Immature natural killer cell (primary cell): Measurements from ENCODE around the gene COL4A1. TPM values are rescaled to one million over a fixed set of nuclear protein-coding genes. Genes with fewer than 3 reads are reported as not detected.

Experiments used
- DNase-seq, 3 donors: peaks; one replicate each; pipeline ENCODE4 v3.0.0; 2022; ENCODE audit warnings: mixed read lengths in 1 of 3
- H3K27ac Mint-ChIP-seq, 6 donors: one replicate each; pipeline ENCODE4 v1.8.0; 2020; ENCODE audit warnings: mixed read lengths in 6 of 6, mild to moderate bottlenecking in 5 of 6, inconsistent platforms in 4 of 6, moderate library complexity in 3 of 6
- H3K27me3 Mint-ChIP-seq, 3 donors: one replicate each; pipeline ENCODE4 v1.8.0; 2020 to 2021; ENCODE audit warnings: low read depth in 3 of 3, mild to moderate bottlenecking in 3 of 3, mixed read lengths in 3 of 3, moderate library complexity in 3 of 3, inconsistent platforms in 1 of 3
- H3K36me3 Mint-ChIP-seq, 3 donors: one replicate each; pipeline ENCODE4 v1.8.0; 2020; ENCODE audit warnings: mixed read lengths in 3 of 3, inconsistent platforms in 2 of 3, mild to moderate bottlenecking in 2 of 3
- H3K4me1 Mint-ChIP-seq, 2 donors: one replicate each; pipeline ENCODE4 v1.8.0; 2020; ENCODE audit warnings: inconsistent platforms in 2 of 2, mild to moderate bottlenecking in 2 of 2, mixed read lengths in 2 of 2, moderate library complexity in 1 of 2
- H3K4me3 Mint-ChIP-seq, 5 donors: one replicate each; pipeline ENCODE4 v1.8.0; 2020; ENCODE audit warnings: mild to moderate bottlenecking in 5 of 5, mixed read lengths in 5 of 5, inconsistent platforms in 3 of 5, moderate library complexity in 3 of 5
- H3K9me3 Mint-ChIP-seq, 6 donors: one replicate each; pipeline ENCODE4 v1.8.0; 2020; ENCODE audit warnings: mild to moderate bottlenecking in 6 of 6, mixed read lengths in 6 of 6, inconsistent platforms in 4 of 6, moderate library complexity in 3 of 6
- polyA plus RNA-seq, 3 donors: library from polyadenylated mRNA; unstranded; fragments of 300-500 nt; fragmentation: Illumina TruSeq; gene quantifications; one replicate each; pipeline ENCODE4 v1.2.3, GENCODE V29; 2021

The COL4A1 gene
- polyA plus RNA-seq, 3 donors from 2014 or later: not detected

DNA sequence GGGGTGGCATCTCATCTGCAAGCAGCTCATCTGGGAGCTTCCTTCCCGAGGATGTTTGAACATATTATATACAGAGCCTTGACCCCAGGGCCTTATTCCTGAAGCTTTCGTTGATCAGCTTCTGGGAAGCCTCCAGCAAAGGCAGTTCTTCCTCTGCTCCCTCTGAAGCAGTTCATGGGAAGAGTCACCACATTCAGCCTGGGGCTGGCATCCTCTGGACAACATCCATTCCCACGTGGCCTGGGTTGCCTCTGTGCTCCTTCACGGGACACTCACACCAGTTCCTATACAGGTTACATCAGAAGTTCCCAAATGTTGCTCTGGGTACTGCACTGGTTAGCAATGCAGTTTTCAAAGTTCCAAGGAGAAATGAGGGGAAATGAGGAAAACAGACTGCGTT lies 29.7 kb upstream of the COL4A1 start:
- Mint-ChIP-seq H3K27ac (no peak overlapping the region), H3K4me3 (no peak overlapping the region), H3K9me3 (peaks cover 0 to 1% (median 0%) of the 10 kb centered on the region in 6 donors), H3K4me1 (peaks cover 19 to 29% of the 10 kb centered on the region in 2 donors), H3K36me3 (no peaks in the 10 kb centered on the region), H3K27me3 (peaks cover 2 to 10% (median 9%) of the 10 kb centered on the region in 3 donors)
- no peak for DNase-seq

GRCh38 chr13:110336108-110336507 lies 29.2 kb upstream of the COL4A1 start:
- H3K9me3 Mint-ChIP-seq: peaks cover 0 to 1% (median 0%) of the 10 kb centered on the region in 6 donors
- no peak overlapping the region for H3K27ac Mint-ChIP-seq
- H3K4me3 Mint-ChIP-seq: no peak overlapping the region
- no peak for DNase-seq
- H3K4me1 Mint-ChIP-seq: peaks cover 13 to 23% of the 10 kb centered on the region in 2 donors
- no peaks in the 10 kb centered on the region for H3K36me3 Mint-ChIP-seq
- H3K27me3 Mint-ChIP-seq: peaks cover 2 to 10% (median 9%) of the 10 kb centered on the region in 3 donors

DNA sequence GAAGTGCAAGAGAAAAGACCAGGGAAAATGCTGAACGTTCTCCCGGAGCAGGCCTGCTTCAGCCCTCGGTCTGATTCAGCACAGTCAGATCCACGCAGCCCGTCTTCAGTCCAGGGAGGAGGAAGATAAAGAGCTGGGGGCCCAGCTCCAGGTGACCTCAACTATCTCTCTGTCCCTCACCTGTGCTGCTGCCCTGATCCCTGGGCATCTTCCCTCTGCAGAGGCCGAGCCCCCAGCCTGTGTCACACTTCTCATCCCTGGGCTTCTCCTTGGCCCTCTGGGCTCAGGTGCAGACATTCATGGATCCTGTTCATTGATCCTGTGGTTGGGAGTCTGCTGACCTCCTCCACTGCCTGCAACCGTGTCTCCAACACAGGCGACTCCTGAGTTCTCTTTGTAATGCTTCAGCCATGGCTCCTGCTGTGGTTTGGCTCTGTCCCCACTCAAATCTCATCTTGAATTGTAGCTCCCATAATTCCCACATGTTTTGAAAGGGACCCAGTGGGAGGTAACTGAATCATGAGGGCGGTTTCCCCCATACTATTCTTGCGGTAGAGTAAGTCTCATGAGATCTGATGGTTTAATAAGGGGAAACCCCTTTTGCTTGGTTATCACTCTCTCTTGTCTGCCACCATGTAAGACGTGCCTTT lies 28.0 kb upstream of the COL4A1 start:
- no peak for DNase-seq
- H3K9me3 Mint-ChIP-seq: no peaks in the 10 kb centered on the region
- peaks cover 3 to 10% (median 6%) of the 10 kb centered on the region in 3 donors for H3K27me3 Mint-ChIP-seq
- H3K36me3 Mint-ChIP-seq: no peaks in the 10 kb centered on the region
- H3K27ac Mint-ChIP-seq: no peak overlapping the region
- H3K4me3 Mint-ChIP-seq: no peak overlapping the region
- peaks cover 2 to 12% of the 10 kb centered on the region in 2 donors for H3K4me1 Mint-ChIP-seq

DNA sequence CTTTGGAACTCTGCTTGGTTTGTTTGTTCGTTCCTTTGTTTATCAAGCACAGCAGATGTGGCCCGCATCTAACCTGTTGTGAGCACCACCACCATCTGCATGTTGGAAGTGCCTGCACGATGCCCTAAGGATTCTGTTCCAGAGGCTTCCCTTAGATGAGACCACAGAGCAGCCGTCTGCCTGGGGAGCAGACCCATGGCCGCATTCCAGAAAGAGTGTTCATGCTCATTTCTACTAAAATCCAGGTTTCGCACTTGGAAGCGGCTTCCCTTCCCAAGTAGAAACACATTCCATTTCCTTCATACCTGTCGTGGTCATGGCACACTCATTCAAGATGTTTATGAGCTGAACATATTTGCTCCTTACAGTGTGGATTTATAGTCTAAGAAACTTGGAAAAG lies 27.3 kb upstream of the COL4A1 start:
- Mint-ChIP-seq H3K4me3 (no peak overlapping the region), H3K4me1 (peaks cover 0 to 5% of the 10 kb centered on the region in 2 donors), H3K27me3 (peaks cover 2 to 10% (median 3%) of the 10 kb centered on the region in 3 donors), H3K36me3 (no peaks in the 10 kb centered on the region), H3K27ac (no peak overlapping the region), H3K9me3 (no peaks in the 10 kb centered on the region)
- no peak for DNase-seq

DNA sequence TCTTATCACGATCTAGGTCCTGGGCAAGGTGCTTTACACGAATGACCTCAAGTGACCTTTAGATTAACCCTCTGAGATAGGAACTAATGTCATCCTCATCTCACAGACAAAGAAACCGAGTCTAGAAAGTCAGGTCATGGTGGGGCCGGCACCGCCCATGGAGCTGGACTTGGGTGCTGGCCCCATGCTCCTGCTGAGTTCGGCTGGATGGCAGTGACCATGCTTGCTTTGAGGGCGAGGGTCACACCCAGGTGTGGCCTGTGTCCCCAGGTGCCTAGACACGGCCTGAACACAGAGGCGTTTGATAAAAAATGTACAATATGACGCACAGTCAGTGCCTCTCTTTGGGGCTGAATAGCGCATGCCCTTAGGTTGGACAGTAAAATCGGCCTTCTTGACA lies 26.9 kb upstream of the COL4A1 start:
- H3K36me3 Mint-ChIP-seq: no peaks in the 10 kb centered on the region
- no peaks in the 10 kb centered on the region for H3K9me3 Mint-ChIP-seq
- no peak overlapping the region for H3K4me3 Mint-ChIP-seq
- H3K27me3 Mint-ChIP-seq: peaks cover 2 to 10% (median 3%) of the 10 kb centered on the region in 3 donors
- DNase-seq: no peak
- H3K4me1 Mint-ChIP-seq: peaks cover 0 to under 1% of the 10 kb centered on the region in 2 donors
- no peak overlapping the region for H3K27ac Mint-ChIP-seq

DNA sequence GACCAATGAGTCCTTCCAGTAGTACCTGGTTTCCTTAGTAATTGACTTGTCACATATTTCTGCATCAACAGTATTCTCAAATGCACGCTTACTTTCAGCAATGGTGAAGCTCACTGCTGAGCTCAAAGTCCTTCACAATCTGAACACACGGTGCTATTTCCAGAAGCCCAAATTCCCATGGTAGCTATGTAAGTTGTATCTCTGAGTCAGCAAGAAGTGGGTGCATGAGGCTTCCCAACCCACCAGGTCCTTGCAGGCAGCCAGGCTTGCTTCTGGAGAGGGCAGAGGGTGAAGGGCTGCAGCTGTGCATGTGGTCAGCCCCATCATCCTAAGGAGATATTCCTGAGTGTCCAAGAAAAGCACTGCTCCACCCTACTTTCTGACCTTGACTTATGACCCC lies 25.8 kb upstream of the COL4A1 start:
- H3K4me1 Mint-ChIP-seq: no peaks in the 10 kb centered on the region
- no peak overlapping the region for H3K4me3 Mint-ChIP-seq
- DNase-seq: no peak
- H3K36me3 Mint-ChIP-seq: no peaks in the 10 kb centered on the region
- peaks cover 2 to 10% (median 3%) of the 10 kb centered on the region in 3 donors for H3K27me3 Mint-ChIP-seq
- no peaks in the 10 kb centered on the region for H3K9me3 Mint-ChIP-seq
- H3K27ac Mint-ChIP-seq: no peak overlapping the region

DNA sequence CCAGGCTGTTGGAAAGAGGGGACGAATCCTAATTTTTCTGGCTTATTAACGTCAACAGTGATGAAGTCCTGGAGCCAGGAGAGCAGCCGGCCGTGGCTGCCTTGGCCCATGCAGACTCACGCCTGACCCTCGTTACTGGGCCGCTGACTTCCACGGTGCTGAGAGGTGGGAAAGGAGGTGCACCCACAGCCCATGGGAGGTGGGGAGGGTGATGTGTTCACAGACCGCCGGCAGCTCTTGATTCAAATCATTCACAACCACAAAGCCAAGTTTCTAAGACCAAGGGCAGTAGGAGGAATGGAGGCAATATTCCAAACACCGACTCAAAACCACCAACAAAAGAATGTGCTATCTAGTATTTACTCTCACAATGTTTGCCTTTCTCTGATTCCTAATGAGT lies 24.4 kb upstream of the COL4A1 start:
- Mint-ChIP-seq H3K9me3 (no peaks in the 10 kb centered on the region), H3K36me3 (no peaks in the 10 kb centered on the region), H3K27me3 (peaks cover 4 to 10% (median 4%) of the 10 kb centered on the region in 3 donors), H3K4me1 (no peaks in the 10 kb centered on the region), H3K27ac (no peak overlapping the region), H3K4me3 (no peak overlapping the region)
- DNase-seq: no peak

DNA sequence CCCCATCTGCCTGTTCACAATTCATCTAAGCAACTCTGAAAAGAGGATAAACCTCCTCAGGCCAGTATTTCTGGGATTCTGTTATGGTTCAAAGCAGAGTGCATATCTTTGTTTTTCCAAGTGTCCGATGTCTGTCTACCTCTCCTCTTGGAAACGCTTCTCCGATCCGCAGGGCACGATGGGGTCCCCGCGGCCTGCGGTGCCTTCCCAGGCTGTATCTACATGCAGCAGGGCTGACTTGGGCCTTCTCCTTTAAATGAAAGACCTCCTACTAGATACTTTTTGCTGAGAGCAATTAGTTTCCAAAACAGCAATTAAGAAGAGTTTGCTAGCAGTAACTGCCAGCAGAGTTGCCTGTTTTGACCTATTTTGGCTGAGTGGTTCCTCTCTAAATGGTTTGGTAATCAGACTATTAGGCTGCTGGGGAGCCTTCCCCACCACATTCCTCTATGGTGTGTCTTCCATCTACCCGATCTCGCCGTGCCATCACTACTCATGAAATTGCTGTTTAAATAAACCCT lies 23.6 kb upstream of the COL4A1 start:
- Mint-ChIP-seq H3K4me1 (no peaks in the 10 kb centered on the region), H3K27ac (no peak overlapping the region), H3K9me3 (no peaks in the 10 kb centered on the region), H3K36me3 (no peaks in the 10 kb centered on the region), H3K4me3 (no peak overlapping the region), H3K27me3 (peaks cover 3 to 10% (median 4%) of the 10 kb centered on the region in 3 donors)
- no peak for DNase-seq

DNA sequence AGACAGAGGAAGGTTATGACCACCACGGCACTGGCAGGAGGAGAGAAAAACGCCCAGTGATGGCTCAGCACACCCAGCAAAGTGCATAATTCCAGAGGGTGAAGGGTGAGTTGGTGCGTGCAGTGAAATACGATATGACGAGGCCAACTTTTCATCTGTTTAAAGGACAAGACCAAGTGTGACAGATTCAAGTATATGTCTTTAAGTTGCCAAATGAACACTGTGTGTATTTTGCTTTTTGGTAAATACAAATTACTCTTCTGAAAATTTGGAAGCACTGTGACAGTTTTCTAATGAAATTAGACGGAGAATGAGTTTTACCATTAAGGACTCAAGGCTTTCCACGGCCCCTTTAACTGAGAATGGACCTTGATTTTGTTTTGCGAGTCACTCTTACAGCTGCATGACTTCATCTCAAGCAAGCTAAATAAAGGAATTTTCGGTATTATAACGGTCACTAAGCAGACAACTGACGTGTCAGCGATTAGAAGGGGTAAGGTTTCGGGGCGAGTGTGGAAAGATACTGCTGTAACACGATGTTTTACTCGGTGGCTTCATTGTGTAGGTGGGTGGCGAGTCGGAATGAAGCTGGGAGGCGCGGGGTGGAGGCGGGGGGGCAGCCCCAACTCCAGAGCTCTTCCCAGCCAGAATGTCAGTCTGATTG lies 23.0 kb upstream of the COL4A1 start:
- H3K27me3 Mint-ChIP-seq: peaks cover 4 to 10% (median 4%) of the 10 kb centered on the region in 3 donors
- no peaks in the 10 kb centered on the region for H3K36me3 Mint-ChIP-seq
- H3K4me1 Mint-ChIP-seq: no peaks in the 10 kb centered on the region
- no peak for DNase-seq
- H3K9me3 Mint-ChIP-seq: no peaks in the 10 kb centered on the region
- H3K27ac Mint-ChIP-seq: no peak overlapping the region
- H3K4me3 Mint-ChIP-seq: no peak overlapping the region

GRCh38 chr13:110329258-110329657 lies 22.3 kb upstream of the COL4A1 start:
- no peak overlapping the region for H3K4me3 Mint-ChIP-seq
- H3K27ac Mint-ChIP-seq: no peak overlapping the region
- DNase-seq: no peak
- no peaks in the 10 kb centered on the region for H3K9me3 Mint-ChIP-seq
- H3K4me1 Mint-ChIP-seq: no peaks in the 10 kb centered on the region
- H3K27me3 Mint-ChIP-seq: peaks cover 4 to 9% (median 4%) of the 10 kb centered on the region in 3 donors
- H3K36me3 Mint-ChIP-seq: no peaks in the 10 kb centered on the region

GRCh38 chr13:110328573-110328972 lies 21.6 kb upstream of the COL4A1 start:
- Mint-ChIP-seq H3K27me3 (peaks cover 4 to 9% (median 5%) of the 10 kb centered on the region in 3 donors), H3K4me1 (no peaks in the 10 kb centered on the region), H3K9me3 (no peaks in the 10 kb centered on the region), H3K27ac (no peak overlapping the region), H3K4me3 (no peak overlapping the region), H3K36me3 (no peaks in the 10 kb centered on the region)
- DNase-seq: no peak

DNA sequence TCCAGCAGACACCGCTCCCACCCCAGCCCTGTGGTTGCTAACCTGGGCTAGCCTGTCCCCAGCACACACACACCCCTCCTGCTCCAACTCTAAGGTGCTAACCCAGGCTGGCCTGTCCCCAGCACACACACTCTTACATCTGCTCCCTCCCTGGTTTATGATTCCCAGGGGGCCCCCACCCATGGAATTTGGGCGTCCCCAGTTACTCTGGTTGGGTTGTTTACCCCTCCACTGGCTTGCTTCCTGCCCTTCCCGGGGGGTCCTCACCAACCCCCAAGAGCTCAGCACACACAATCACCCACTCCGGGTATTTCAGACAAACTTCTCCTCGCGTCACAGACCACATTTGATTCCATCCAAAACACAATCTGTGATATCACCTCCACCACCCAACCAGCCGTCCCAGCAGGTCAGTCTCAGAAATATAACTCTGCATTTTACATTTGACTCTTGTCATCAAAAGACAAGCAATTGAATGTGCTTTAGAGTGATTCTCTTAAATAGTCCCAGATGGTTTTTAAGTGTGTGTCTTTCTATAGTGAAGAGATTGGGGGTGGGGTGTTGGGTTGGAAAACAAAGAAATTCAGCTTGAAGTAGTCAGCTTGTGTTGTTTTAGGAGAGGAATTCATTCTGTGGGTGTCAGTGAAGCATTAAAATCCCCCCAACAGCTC lies 20.2 kb upstream of the COL4A1 start:
- Mint-ChIP-seq H3K27ac (no peak overlapping the region), H3K9me3 (no peaks in the 10 kb centered on the region), H3K4me1 (no peaks in the 10 kb centered on the region), H3K27me3 (peaks cover 4 to 5% (median 5%) of the 10 kb centered on the region in 3 donors), H3K4me3 (no peak overlapping the region), H3K36me3 (no peaks in the 10 kb centered on the region)
- DNase-seq: no peak

DNA sequence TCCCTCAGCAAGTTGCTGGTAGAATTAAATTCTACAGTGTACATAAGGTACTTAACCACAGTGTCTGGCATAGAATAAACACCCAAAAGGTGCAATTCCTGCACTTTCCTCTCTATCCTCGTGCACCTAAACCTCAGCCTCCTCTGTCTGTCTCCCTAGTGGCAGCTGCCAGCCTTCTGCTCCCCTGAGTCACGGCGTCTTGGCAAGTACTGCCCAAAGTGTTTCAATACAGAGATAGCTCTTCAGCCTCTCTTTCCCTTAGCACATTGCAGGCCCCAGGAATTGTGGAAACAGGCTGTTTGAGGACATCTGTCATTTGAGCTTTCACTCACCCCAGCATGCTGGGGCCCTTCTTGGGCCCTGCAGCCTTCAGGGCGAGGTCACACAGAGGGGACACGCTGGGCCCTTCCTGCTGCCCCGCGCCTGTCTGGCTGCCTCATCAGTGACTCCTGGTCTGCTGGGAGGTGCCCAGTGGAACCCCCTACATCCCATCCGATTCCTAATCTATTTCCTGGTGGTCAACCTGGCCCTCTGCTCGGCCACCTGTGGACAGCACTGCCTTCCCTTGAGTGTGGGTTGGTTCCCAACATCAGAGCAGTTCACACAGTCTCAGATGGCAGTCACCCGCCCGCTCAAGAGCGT lies 19.4 kb upstream of the COL4A1 start:
- H3K27ac Mint-ChIP-seq: no peak overlapping the region
- H3K4me3 Mint-ChIP-seq: no peak overlapping the region
- H3K27me3 Mint-ChIP-seq: peaks cover 5 to 7% (median 6%) of the 10 kb centered on the region in 3 donors
- no peaks in the 10 kb centered on the region for H3K4me1 Mint-ChIP-seq
- H3K36me3 Mint-ChIP-seq: no peaks in the 10 kb centered on the region
- DNase-seq: no peak
- no peaks in the 10 kb centered on the region for H3K9me3 Mint-ChIP-seq
